ACHN (cell line): ENCODE measurements around the gene DCAF5.
"Not testable (repeated sequence)": the region's sequence is repeated elsewhere in the genome, so short reads cannot be mapped to it uniquely, and the experiment has no call there.

Experiments used
- DNase-seq: peaks from one replicate; pipeline ENCODE4 v3.0.0-alpha.2; 2015
- in situ Hi-C: cut with HindIII; loops from 2 replicates; pipeline ENCODE4 v1.10.0; 2017; ENCODE audit warnings: low sequenced_read_pairs, low pct_ligation_motif_present, low pct_unique_long_range_greater_than_20kb

The DCAF5 gene, protein sequence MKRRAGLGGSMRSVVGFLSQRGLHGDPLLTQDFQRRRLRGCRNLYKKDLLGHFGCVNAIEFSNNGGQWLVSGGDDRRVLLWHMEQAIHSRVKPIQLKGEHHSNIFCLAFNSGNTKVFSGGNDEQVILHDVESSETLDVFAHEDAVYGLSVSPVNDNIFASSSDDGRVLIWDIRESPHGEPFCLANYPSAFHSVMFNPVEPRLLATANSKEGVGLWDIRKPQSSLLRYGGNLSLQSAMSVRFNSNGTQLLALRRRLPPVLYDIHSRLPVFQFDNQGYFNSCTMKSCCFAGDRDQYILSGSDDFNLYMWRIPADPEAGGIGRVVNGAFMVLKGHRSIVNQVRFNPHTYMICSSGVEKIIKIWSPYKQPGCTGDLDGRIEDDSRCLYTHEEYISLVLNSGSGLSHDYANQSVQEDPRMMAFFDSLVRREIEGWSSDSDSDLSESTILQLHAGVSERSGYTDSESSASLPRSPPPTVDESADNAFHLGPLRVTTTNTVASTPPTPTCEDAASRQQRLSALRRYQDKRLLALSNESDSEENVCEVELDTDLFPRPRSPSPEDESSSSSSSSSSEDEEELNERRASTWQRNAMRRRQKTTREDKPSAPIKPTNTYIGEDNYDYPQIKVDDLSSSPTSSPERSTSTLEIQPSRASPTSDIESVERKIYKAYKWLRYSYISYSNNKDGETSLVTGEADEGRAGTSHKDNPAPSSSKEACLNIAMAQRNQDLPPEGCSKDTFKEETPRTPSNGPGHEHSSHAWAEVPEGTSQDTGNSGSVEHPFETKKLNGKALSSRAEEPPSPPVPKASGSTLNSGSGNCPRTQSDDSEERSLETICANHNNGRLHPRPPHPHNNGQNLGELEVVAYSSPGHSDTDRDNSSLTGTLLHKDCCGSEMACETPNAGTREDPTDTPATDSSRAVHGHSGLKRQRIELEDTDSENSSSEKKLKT

DNA sequence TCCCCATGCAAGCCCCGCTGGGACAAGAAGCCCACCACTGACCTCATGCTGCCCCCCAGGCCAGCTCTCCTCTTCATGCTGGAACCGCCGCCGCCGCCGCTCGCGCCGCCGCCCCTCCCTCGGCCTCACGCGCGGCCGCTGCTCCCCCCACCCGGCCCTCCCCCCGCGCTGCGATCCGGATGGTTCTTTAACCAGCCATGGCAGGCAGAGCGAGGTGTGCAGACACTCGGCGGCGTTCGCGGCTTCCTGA lies at the start of gene DCAF5:
DCAF5 (minus strand) TSS at position 218 of the 250 bp plus-strand sequence; CDS start at position 77, 141 bp downstream.
- in situ Hi-C loops, result no loop called here
- DNase-seq, result no peak

DNA sequence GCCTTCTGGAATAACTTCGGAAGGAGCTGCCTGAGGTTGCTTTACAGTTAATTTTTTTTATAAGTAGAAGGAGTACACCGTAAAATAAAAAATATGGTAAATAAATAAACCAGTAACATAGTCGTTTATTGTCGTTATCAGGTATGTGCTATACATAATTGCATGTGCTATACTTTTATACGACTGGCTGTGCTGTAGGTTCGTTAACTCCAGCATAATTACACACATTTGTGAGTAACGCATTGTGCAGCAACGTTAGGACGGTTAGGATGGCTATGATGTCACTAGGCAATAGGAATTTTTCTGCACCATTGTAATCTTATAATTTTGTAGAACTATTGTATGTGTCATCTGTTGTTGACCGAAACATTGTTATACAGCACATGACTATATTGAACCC lies 46.9 kb upstream of the DCAF5 start:
- in situ Hi-C loops, result no loop called here
- no peak for DNase-seq

DNA sequence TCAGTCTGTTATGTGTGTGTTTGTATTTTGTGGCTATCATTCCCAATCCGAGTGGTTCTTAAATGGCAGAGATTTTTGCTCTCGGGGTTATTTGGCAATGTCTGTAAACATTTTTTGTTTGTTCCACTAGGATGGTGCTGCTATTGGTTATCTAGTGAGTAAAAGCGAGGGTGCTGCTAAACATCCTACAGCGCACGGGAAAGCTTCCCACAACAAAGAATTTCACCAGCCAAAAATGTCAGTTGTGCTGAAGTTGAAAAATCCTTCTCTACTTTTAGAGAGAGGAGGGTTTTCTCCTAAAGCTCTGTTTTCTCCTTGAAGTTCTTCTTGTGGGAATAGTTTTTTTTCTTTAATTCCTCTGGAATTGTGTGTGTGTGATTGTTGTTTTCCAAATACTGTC lies 40.8 kb upstream of the DCAF5 start:
- in situ Hi-C loops, result no loop called here
- no peak for DNase-seq

DNA sequence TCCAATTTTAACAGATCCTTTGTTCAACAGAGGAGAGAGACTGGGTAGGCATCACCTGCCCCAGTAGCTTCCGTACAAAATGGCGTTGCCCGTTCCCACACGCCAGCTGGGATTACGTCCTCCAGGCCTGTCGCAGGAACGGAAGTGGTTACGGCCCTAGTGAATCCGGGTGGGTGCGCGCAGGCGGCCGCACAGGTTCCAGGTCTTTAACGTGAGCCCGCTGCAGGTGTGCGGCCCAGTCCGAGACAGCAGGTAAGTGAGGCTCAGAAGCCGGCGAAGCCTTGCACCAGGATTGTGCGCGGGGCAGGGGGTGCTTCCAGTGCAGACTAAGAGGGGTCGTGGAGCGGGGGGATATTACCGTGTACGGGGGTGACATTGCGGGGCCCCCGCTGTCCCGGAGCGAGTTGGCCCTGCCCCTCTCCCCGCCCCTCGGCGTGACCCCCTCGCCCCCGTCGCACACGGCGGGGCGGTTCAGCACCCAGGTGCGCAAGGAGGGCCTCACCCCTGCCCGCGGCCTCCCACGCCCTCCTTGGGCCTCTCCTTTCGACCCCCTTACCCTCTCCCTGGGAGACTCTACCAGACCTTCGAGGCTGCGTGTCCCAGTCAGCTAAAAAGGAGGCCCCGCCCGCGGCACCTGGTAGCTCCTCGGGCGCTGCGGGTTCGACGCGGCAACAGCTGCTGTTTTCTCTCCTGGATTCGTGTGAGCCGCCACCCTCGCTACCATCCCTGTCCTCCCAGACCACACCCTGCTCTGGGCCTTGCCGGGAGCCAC lies 38.6 kb upstream of the DCAF5 start, which contains the start of gene EXD2:
EXD2 (plus strand) TSS at position 159 of the 772 bp plus-strand sequence. CDS start 17,973 bp downstream, outside the sequence.
- in situ Hi-C loops, result no loop called here
- DNase-seq, result peak; percentile 85

DNA sequence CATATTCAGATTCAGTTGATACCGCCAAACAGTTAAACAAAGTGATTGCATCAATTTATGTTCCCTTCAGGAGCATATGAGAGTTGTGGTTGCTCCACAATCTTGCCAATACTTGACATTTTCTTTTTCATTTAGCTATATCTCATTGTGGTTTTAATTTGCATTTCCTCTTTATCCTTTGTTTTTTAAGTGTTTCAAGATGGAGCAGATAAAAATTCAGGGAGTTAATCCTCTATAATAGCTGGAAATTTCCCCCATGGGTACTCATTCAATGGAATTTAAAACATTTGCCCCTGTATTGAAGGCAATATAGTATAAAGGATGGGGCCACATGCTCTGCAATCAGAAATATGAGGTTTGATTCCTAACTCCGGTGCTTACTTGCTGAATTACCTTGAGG lies 37.3 kb upstream of the DCAF5 start:
- in situ Hi-C loops, result no loop called here
- DNase-seq, result no peak

DNA sequence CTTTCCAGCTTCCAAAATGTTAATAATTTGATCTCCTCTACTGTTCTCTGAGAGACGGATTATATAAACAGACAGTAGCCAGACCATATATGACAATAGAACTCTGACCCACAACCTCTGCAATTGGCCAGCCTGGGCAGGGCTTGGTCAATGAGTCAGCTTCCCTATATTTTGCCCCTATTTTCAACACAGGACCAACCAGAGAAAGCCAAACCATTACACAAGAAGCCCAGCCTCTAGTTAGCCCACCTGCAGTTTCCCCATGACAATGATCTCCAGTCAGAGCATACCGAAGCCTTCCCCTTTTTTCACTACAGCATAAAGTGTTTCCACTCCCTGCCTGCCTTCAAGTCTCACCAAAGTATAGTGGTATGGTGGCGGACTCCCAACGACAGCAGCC lies 30.8 kb upstream of the DCAF5 start:
- in situ Hi-C loops, result no loop called here
- no peak for DNase-seq

DNA sequence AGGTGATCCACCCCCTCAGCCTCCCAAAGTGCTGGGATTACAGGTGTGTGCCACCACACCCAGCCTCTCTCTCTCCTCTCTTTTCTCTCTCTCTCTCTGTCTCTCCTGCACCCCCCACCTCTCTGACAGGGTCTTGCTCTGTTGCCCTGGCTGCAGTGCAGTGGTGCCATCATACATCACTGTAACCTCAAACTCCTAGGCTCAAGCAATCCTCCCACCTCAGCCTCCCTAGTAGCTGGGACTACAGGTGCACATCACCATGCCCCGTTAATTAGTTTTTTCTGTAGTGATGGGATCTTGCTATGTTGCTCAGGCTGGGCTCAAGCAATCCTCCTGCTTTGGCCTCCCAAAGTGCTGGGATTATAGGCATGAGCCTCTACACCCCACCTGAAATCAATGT lies 29.7 kb upstream of the DCAF5 start:
- DNase-seq, in situ Hi-C loops: not testable (repeated sequence)

DNA sequence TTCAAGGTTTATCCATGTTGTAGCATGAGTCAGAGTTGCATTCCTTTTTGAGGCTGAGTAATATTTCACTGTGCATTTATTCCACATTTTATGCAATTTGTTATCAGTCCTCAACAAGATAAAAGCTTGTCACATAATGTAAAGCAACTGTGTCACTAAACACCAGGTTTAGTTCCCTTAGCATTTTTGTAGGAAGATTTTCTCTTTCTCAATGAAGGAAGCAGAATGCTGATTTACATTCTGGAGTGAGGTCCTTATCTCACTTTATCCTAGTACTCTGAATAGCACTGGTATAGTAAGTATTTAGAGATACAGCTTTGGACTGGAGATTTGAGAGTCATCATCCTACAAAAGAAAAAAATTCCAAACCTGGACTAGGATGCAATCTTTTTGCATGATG lies 28.6 kb upstream of the DCAF5 start:
- in situ Hi-C loops, result no loop called here
- no peak for DNase-seq

DNA sequence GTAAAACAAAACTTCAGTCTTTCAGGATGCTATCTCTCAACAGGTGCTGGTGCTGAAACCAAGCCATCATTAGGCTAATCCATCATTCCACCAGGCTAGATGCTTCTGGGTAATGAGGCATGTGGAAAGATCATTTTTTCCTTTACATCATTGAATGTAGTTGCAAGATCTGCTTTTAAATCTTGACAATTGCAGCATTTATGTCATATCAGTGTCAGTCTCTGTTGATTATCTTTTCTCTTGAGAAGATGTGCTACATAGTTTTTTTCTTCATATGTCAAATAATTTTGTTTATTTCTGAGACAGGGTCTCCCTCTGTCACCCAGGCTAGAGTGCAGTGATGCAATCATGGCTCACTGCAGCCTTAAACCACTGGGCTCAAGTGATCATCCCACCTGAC lies 22.2 kb upstream of the DCAF5 start:
- in situ Hi-C loops, result no loop called here
- no peak for DNase-seq

DNA sequence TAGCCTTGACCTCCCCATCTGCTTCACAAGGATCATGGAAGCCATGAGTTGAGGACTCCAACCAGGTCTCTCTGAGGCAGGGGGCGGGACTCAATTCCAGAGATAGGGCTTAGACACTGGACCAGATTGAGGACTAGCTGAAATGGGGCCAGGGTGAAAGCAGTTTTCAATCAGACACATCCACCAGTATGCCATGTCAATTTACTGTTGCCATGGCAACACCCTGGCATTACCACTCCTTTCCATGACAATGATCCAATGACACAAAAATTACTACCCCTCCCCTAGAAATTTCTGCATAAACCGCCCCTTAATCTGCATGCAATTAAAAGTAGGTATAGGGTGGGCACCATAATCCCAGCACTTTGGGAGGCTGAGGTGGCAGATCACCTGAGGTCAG lies 18.6 kb upstream of the DCAF5 start:
- in situ Hi-C loops, result no loop called here
- no peak for DNase-seq

DNA sequence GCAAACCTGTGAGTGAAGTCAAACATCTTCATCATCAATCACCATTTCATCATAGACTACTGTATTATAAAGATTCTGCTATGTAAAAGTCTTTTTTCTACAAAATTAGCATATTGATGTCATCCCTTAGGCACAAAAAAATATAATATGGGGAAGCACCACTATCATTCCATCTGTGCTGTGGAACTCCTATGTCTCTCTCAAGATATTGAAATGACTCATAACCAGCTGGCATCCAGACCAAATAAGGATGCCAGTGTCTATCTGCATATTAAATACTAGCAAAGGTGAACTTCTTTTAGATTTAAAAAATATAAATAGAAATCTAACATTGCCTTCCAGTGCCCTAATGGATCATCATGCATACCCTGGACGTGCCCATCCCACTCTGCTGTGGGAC lies 17.9 kb upstream of the DCAF5 start:
- no peak for DNase-seq
- in situ Hi-C loops, result no loop called here

DNA sequence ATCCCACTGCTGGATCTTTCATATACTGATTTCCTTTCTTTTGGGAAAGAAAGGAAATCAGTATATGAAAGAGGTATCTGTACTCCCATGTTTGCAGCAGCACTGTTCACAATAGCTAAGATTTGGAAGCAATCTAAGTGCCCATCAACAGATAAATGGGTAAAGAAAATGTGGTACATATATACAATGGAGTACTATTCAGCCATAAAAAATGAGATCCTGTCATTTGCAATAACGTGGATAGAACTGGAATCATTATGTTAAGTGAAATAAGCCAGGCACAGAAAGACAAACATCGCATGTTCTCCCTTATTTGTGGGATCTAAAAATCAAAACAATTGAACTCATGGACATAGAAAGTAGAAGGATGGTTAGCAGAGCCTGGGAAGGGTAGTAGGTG lies 12.9 kb upstream of the DCAF5 start:
- in situ Hi-C loops, DNase-seq: not testable (repeated sequence)

DNA sequence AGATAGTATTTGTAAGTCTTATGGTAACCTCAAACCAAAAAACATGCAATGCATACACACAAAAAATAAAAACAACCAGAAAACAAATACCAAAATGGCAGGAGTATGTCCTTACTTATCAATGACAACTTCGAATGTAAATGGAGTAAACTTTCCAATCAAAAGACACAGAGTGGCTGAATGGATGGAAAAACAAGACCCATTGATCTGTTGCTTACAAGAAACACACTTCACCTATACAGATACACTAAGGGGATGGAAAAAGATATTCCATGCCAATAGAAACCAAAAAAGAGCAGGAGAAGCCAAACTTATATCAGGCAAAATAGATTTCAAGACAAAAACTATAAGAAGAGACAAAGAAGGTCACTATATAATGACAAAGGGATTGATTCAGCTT lies 8.7 kb upstream of the DCAF5 start:
- in situ Hi-C loops, result no loop called here
- no peak for DNase-seq

DNA sequence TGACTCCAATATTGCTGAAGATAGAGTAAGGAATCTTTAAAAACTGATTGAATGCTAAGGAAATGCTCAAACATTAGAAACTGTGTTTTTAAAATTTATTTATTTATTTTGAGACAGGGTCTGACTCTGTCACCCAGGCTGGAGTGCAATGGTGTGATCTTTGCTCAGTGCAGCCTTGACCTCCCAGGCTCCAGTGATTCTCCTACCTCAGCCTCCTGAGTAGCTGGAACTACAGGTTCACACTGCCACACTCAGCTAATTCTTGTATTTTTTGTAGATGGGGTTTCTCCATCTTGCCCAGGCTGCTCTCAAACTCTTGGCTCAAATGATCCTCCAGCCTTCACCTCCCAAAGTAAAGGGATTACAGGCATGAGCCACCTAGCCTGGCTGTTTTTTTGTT lies 3.3 kb upstream of the DCAF5 start:
- in situ Hi-C loops, result no loop called here
- no peak for DNase-seq

DNA sequence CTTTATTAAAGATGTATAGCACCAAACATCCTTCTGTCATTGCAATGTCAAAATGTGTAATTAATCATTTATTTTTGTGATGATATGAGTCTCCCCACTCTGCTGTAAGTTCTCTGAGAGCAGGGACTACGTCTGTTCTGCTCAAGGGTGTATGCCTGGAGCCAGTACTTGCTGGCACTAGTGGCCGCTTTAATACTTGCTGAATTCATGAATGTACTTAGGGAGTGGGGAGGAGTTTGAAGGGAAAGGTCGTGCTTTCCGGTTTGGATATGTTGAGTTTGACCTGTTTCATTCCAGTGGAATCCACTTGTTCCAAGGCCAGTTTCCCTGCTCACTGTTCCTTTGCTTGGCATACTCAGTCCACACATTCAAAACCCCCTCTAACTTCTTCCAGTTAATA lies 1.9 kb upstream of the DCAF5 start:
- in situ Hi-C loops, result no loop called here
- peak; percentile 53 for DNase-seq

DNA sequence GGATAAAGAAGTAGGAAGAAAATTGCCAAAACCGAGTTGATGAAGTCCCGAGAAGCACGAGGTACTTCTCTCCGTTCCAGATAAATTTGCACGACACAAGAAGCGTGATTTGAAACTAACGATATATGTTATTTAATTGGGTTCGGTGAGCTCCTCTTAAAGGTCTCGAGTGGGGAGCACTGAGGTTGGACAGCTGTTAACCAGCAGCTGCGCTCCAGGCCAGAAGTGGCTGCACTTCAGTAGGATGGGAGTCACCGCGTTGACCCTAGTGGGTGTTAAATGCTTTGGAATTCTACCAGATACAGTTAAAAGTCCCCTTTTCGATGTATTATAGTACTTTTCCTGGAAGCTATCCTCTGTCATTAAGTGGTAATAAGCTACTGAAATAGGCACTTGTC lies 953 bp upstream of the DCAF5 start:
- DNase-seq, result peak; percentile 15
- in situ Hi-C loops, result no loop called here

DNA sequence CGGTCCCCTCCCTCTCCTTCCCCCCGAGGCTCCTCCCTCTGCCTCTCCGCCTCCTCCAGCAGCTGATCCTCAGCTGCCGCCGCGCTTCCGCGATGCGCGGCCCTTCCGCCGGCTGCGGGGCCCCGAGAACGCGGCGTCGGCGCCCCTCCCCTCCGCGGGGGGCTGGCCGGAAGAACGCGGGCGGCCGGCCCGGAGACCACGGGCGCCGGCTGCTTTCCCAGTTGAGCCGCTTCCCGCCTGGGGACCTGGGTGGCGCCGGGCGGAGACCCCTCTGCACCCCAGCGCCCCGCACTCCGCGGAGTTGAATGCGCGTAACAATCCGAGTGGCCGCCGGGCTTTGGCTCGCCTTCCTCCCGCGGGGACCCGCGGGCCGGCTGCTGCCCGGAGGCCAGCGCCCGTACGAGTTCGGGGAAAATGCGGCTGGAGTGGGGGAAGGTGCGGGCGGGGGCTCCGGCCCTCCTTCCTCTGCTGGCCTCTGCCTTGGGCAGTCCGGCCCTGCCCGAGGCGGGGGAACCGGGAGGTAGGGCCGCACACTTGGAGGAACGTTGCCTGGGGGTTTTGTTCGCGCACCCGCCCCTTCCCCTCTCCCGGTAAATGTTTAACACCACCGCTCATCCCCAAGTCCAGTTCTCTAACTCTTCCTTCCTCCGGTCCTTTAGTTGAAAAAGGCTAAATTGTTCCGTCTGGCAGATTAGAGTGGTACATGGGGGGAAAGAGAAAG lies 393 bp upstream of the DCAF5 start:
- in situ Hi-C loops, result no loop called here
- DNase-seq, result peak; percentile 92

DNA sequence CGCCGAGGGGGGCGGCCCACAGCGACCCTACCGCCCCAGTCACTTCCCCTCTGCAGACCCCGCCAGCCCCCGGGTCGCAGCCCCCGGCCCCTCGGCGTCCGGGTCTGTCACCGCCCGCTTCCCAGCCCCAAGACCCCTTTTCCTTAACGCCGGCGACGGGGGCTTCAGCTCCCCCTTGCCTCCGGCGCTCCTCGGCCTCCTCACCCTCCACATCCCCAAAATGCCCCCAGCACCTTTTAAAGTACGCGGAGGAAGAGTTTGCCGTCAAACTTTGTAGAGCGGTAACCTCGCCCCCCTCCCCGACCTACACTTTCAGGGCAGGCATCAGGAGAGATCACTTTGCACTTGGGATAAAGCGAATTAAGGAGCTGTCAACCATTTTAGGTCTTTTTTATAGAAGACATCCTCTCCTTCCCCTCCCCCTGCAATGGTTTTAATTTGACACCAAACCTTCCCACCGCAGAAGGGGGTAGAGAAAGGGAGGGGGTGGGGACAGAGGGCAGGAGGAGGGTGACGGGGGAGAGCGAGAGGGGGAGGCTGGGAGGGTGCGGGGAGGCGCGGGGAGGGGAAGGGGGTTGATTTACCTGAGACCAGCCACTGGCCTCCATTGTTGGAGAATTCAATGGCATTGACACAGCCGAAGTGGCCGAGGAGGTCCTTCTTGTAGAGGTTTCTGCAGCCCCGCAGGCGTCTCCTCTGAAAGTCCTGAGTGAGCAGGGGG lies 578 bp downstream of the DCAF5 start:
- in situ Hi-C loops, result no loop called here
- peak; percentile 32 for DNase-seq
